HEK293T (cell line): ENCODE results near the gene INA.

Source experiments
- CTCF ChIA-PET: fragments of 350-600 bp; formaldehyde crosslinking; extraction: SDS; loops from one replicate; lab custom pipeline; 2021; ENCODE audit warnings: antibody characterized with exemption, inconsistent platforms; lab: Yijun Ruan, JAX
- POLR2A ChIA-PET: fragments of 350-600 bp; formaldehyde crosslinking; extraction: SDS; loops from one replicate; lab custom pipeline; 2020; ENCODE audit warnings: antibody characterized with exemption, inconsistent platforms; lab: Yijun Ruan, JAX
- DNase-seq: peaks from one replicate; pipeline ENCODE4 v3.0.0; 2012; ENCODE audit warnings: mixed read lengths; ENCODE audit errors: extremely low spot score
- ARNT ChIP-seq: fragments of 450-650 bp; IDR thresholded peaks from 2 replicates; pipeline ENCODE4 v1.6.1; 2017; ENCODE audit warnings: mild to moderate bottlenecking
- BHLHE40 ChIP-seq: fragments of 450-650 bp; IDR thresholded peaks from 2 replicates; pipeline ENCODE4 v1.6.1; 2016; ENCODE audit warnings: mild to moderate bottlenecking, moderate library complexity, borderline replicate concordance
- CTBP1 ChIP-seq: fragments of 450-650 bp; IDR thresholded peaks from 2 replicates; pipeline ENCODE4 v1.6.1; 2016; ENCODE audit warnings: borderline replicate concordance
- ELF4 ChIP-seq: fragments of 450-650 bp; IDR thresholded peaks from 2 replicates; pipeline ENCODE4 v1.6.1; 2017; ENCODE audit warnings: antibody characterized with exemption
- FOXA1 ChIP-seq: fragments of 450-650 bp; IDR thresholded peaks from 2 replicates; pipeline ENCODE4 v1.6.1; 2016; ENCODE audit warnings: mild to moderate bottlenecking
- FOXK2 ChIP-seq: fragments of 450-650 bp; IDR thresholded peaks from 2 replicates; pipeline ENCODE4 v1.6.1; 2016; ENCODE audit warnings: mild to moderate bottlenecking
- FOXM1 ChIP-seq: fragments of 450-650 bp; IDR thresholded peaks from 2 replicates; pipeline ENCODE4 v1.6.1; 2017; ENCODE audit warnings: mild to moderate bottlenecking, borderline replicate concordance
- HDGF ChIP-seq: fragments of 450-650 bp; IDR thresholded peaks from 2 replicates; pipeline ENCODE4 v1.6.1; 2017; ENCODE audit warnings: antibody characterized with exemption, borderline replicate concordance
- L3MBTL2 ChIP-seq: fragments of 450-650 bp; conservative IDR thresholded peaks from 2 replicates; pipeline ENCODE4 v1.6.1; 2016; ENCODE audit warnings: mild to moderate bottlenecking
- LEF1 ChIP-seq: fragments of 450-650 bp; IDR thresholded peaks from 2 replicates; pipeline ENCODE4 v1.6.1; 2017; ENCODE audit warnings: mild to moderate bottlenecking, borderline replicate concordance
- NFRKB ChIP-seq: fragments of 450-650 bp; IDR thresholded peaks from 2 replicates; pipeline ENCODE4 v1.6.1; 2016; ENCODE audit warnings: mild to moderate bottlenecking, moderate library complexity
- PKNOX1 ChIP-seq: fragments of 450-650 bp; IDR thresholded peaks from 2 replicates; pipeline ENCODE4 v1.6.1; 2016
- SP1 ChIP-seq: fragments of 450-650 bp; IDR thresholded peaks from 2 replicates; pipeline ENCODE4 v1.6.1; 2017
- SUZ12 ChIP-seq: fragments of 450-650 bp; IDR thresholded peaks from 2 replicates; pipeline ENCODE4 v1.6.1; 2016; ENCODE audit warnings: mild to moderate bottlenecking
- TARDBP ChIP-seq: fragments of 450-650 bp; IDR thresholded peaks from 2 replicates; pipeline ENCODE4 v1.6.1; 2016
- ZNF384 ChIP-seq: fragments of 450-650 bp; IDR thresholded peaks from 2 replicates; pipeline ENCODE4 v1.6.1; 2016

INA gene

DNA sequence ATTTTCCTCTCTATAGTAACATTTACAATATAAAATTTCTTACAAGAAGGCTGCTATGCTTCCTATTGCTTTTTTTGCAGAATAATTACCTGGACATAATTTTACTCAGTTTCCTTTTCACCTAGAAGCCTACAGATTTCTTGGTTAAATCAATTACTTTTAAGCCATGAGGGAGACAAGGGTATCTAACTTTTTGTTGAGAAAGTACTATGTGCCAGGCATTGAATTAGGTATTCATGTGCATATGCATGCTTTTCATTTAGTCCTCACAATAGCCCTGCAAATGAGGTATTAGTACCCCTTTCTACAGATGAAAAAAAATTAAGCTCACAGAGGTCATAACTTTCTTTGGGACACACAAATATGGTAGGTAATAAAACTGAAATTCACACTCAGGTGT lies 57.6 kb downstream of the INA start:
- CTCF ChIA-PET: interaction anchor here (0.6 to 1.1 kb wide), 6 partner anchors 7 to 557 kb away, joined by 3 to 5 read pairs (median 3); no protein-coding TSS in a partner anchor
- POLR2A ChIA-PET: no interaction called here
- no peak for DNase-seq
- no peak for TF ChIP-seq HDGF
- TF ChIP-seq TARDBP: no peak
- TF ChIP-seq PKNOX1: no peak
- no peak for TF ChIP-seq CTBP1
- no peak for TF ChIP-seq SUZ12
- no peak for TF ChIP-seq NFRKB
- no peak for TF ChIP-seq LEF1
- no peak for TF ChIP-seq FOXM1
- TF ChIP-seq FOXK2: no peak
- no peak for TF ChIP-seq FOXA1
- no peak for TF ChIP-seq ARNT
- TF ChIP-seq ZNF384: no peak
- no peak for TF ChIP-seq ELF4
- TF ChIP-seq L3MBTL2: no peak

- TF ChIP-seq BHLHE40 (no peak), FOXK2 (no peak), FOXM1 (no peak), HDGF (no peak), SP1 (no peak)
- POLR2A ChIA-PET: no interaction called here
- no peak for DNase-seq
- CTCF ChIA-PET: interaction anchor here (0.5 kb wide), 1 partner anchor 31 kb away, joined by 3 read pairs; no protein-coding TSS in a partner anchor
Observed at GRCh38 chr10:103336370-103336769, 59.4 kb downstream of the INA start.
